Stomach smooth muscle (tissue), 2 donors: ENCODE results near the gene ANKS6.

Source experiments
- H3K27ac ChIP-seq: one replicate; pipeline ENCODE4 v1.7.0; 2013; ENCODE audit warnings: mild to moderate bottlenecking, low read length, inconsistent platforms
- H3K27me3 ChIP-seq, 2 donors: one replicate each; pipeline ENCODE4 v1.7.0; 2013; ENCODE audit warnings: low read length in 2 of 2; ENCODE audit not compliant: insufficient read depth in 2 of 2, control insufficient read depth in 1 of 2
- H3K36me3 ChIP-seq, 2 donors: one replicate each; pipeline ENCODE4 v1.7.0; 2013; ENCODE audit warnings: low read length in 2 of 2; ENCODE audit not compliant: control insufficient read depth in 2 of 2, insufficient read depth in 2 of 2
- H3K4me1 ChIP-seq: one replicate; pipeline ENCODE4 v1.7.0; 2013; ENCODE audit warnings: low read length; ENCODE audit not compliant: control insufficient read depth, insufficient read depth
- H3K4me3 ChIP-seq, 2 donors: one replicate each; pipeline ENCODE4 v1.7.0; 2013; ENCODE audit warnings: low read length in 2 of 2
- H3K9ac ChIP-seq, 2 donors: one replicate each; pipeline ENCODE4 v1.7.0; 2013; ENCODE audit warnings: low read length in 2 of 2, mild to moderate bottlenecking in 1 of 2
- H3K9me3 ChIP-seq, 2 donors: one replicate each; pipeline ENCODE4 v1.7.0; 2013; ENCODE audit warnings: low read length in 2 of 2; ENCODE audit not compliant: control insufficient read depth in 2 of 2
- donor health status: healthy.
- donor health status: Pancreatic carcinoma.

Gene ANKS6

GRCh38 chr9:98832768-98833089 is 36.4 kb upstream of the ANKS6 start:
- no peak overlapping the region for H3K4me3 ChIP-seq
- no peaks in the 10 kb centered on the region for H3K27me3 ChIP-seq
- no peaks in the 10 kb centered on the region for H3K9me3 ChIP-seq
- H3K9ac ChIP-seq, result no peak overlapping the region
- no peak overlapping the region for H3K27ac ChIP-seq
- no peaks in the 10 kb centered on the region for H3K4me1 ChIP-seq
- peaks cover 7 to 21% of the 10 kb centered on the region in 2 donors for H3K36me3 ChIP-seq

DNA sequence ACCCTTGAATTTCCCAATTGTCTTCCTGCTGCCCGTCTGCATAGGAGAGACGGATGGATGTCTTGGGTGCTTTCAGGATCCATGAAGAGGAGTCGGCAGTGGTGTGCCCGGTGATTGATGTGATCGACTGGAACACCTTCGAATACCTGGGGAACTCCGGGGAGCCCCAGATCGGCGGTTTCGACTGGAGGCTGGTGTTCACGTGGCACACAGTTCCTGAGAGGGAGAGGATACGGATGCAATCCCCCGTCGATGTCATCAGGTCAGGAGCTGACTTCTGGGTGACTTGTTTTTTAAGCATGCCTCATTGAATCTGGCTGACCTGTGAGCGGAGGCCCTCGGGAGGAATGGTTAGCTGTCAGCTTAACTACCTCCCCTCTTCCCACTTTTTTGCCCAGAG is 35.3 kb upstream of the ANKS6 start:
- peaks cover 13 to 25% of the 10 kb centered on the region in 2 donors for H3K36me3 ChIP-seq
- no peak overlapping the region for H3K9ac ChIP-seq
- H3K9me3 ChIP-seq, result no peaks in the 10 kb centered on the region
- H3K4me3 ChIP-seq, result no peak overlapping the region
- H3K27me3 ChIP-seq, result no peaks in the 10 kb centered on the region
- no peaks in the 10 kb centered on the region for H3K4me1 ChIP-seq
- no peak overlapping the region for H3K27ac ChIP-seq

DNA sequence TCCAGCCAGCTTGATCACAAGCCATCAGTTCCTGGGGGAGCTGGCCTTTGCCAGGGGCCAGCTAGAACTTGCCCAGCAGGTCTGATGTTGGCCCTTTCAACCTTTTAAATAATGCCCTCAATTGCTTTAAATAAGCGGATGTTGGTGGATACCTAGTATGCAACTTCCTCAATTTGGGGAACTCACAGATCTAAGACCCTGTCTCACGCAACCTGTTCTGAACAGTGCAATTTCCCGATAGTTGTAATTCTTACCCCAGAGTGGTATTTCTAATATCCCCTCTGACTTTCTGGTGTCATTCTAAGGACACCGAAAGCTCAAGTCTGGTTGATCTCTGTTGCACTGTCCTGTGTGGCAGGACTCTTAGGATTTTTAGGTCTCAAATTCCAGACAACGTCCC is 34.2 kb upstream of the ANKS6 start:
- Histone ChIP-seq H3K36me3 (peaks cover 9 to 28% of the 10 kb centered on the region in 2 donors), H3K27me3 (no peaks in the 10 kb centered on the region), H3K4me3 (no peak overlapping the region), H3K9ac (no peak overlapping the region), H3K27ac (no peak overlapping the region), H3K9me3 (no peaks in the 10 kb centered on the region), H3K4me1 (no peaks in the 10 kb centered on the region)

DNA sequence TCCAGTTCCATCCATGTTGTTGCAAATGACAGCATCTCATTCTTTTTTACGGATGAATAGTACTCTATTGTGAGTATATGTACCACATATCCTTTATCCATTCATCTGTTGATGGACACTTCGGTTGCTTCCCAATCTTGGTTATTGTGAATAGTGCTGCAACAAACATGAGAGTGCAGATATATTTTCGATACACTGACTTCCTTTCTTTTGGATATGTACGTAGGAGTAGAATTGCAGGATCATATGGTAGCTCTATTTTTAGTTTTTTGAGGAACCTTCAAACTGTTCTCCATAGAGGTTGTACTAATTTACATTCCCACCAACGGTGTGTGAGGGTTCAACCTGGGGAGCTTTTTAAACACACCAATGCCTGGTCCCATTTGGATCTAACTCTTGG is 33.4 kb upstream of the ANKS6 start:
- no peaks in the 10 kb centered on the region for H3K4me1 ChIP-seq
- H3K27me3 ChIP-seq, result no peaks in the 10 kb centered on the region
- H3K36me3 ChIP-seq, result peaks cover 9 to 26% of the 10 kb centered on the region in 2 donors

GRCh38 chr9:98826716-98827115 is 30.4 kb upstream of the ANKS6 start:
- Histone ChIP-seq H3K27me3 (no peaks in the 10 kb centered on the region), H3K27ac (no peak overlapping the region), H3K36me3 (peaks cover 9 to 26% of the 10 kb centered on the region in 2 donors), H3K9ac (no peak overlapping the region), H3K4me3 (no peak overlapping the region), H3K4me1 (no peaks in the 10 kb centered on the region), H3K9me3 (no peaks in the 10 kb centered on the region)

More for the DNA sequence above, 33.4 kb upstream of the ANKS6 start:
- no peak overlapping the region for H3K27ac ChIP-seq
- H3K9ac ChIP-seq, result no peak overlapping the region
- no peak overlapping the region for H3K4me3 ChIP-seq
- H3K9me3 ChIP-seq, result no peaks in the 10 kb centered on the region

GRCh38 chr9:98825414-98825813 is 29.1 kb upstream of the ANKS6 start:
- H3K4me3 ChIP-seq, result no peak overlapping the region
- H3K4me1 ChIP-seq, result no peaks in the 10 kb centered on the region
- H3K9ac ChIP-seq, result no peak overlapping the region
- H3K9me3 ChIP-seq, result no peaks in the 10 kb centered on the region
- H3K27ac ChIP-seq, result no peak overlapping the region
- H3K36me3 ChIP-seq, result peaks cover 9 to 21% of the 10 kb centered on the region in 2 donors
- no peaks in the 10 kb centered on the region for H3K27me3 ChIP-seq

- no peak overlapping the region for H3K27ac ChIP-seq
Measured at GRCh38 chr9:98823666-98824334, 27.4 kb upstream of the ANKS6 start.

DNA sequence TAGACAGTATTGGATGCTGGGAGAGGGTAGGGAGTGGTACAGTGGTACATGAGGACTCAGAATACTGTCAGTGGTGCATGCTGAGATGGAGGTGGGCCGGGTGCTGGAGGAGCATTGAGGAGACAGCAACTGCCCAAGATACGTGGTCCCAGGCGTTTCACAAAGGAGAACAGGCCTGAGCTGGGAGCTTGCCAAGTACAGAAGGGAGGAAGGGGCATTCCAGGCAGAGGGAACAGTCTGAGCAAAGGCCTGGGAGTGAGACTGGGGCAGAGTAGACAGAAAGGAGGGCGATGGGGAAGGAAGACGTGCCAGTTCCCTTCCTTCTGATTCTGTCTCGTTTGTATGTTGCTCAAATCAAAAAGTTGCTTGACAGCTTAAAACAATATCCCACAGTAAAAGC is 26.3 kb upstream of the ANKS6 start:
- peaks cover 6 to 16% of the 10 kb centered on the region in 2 donors for H3K36me3 ChIP-seq
- H3K4me3 ChIP-seq, result no peak overlapping the region
- no peaks in the 10 kb centered on the region for H3K27me3 ChIP-seq
- no peak overlapping the region for H3K9ac ChIP-seq
- H3K9me3 ChIP-seq, result no peaks in the 10 kb centered on the region
- no peak overlapping the region for H3K27ac ChIP-seq
- no peaks in the 10 kb centered on the region for H3K4me1 ChIP-seq

More at GRCh38 chr9:98823666-98824334, 27.4 kb upstream of the ANKS6 start:
- H3K27me3 ChIP-seq, result no peaks in the 10 kb centered on the region
- H3K9ac ChIP-seq, result no peak overlapping the region
- peaks cover 9 to 19% of the 10 kb centered on the region in 2 donors for H3K36me3 ChIP-seq
- no peaks in the 10 kb centered on the region for H3K9me3 ChIP-seq
- no peak overlapping the region for H3K4me3 ChIP-seq
- no peaks in the 10 kb centered on the region for H3K4me1 ChIP-seq

GRCh38 chr9:98821831-98822230 is 25.5 kb upstream of the ANKS6 start:
- H3K36me3 ChIP-seq, result peaks cover 0 to 11% of the 10 kb centered on the region in 2 donors
- H3K27ac ChIP-seq, result no peak overlapping the region
- H3K9me3 ChIP-seq, result no peaks in the 10 kb centered on the region
- H3K4me1 ChIP-seq, result no peaks in the 10 kb centered on the region
- no peak overlapping the region for H3K9ac ChIP-seq
- H3K4me3 ChIP-seq, result no peak overlapping the region
- no peaks in the 10 kb centered on the region for H3K27me3 ChIP-seq

- no peaks in the 10 kb centered on the region for H3K9me3 ChIP-seq
- H3K27ac ChIP-seq, result no peak overlapping the region
- peaks cover 0 to 4% of the 10 kb centered on the region in 2 donors for H3K36me3 ChIP-seq
- no peak overlapping the region for H3K9ac ChIP-seq
- H3K27me3 ChIP-seq, result no peaks in the 10 kb centered on the region
- no peak overlapping the region for H3K4me3 ChIP-seq
- H3K4me1 ChIP-seq, result no peaks in the 10 kb centered on the region
Measured at GRCh38 chr9:98819231-98819630, 22.9 kb upstream of the ANKS6 start.

GRCh38 chr9:98818764-98819163 is 22.4 kb upstream of the ANKS6 start:
- no peaks in the 10 kb centered on the region for H3K4me1 ChIP-seq
- H3K9ac ChIP-seq, result no peak overlapping the region
- H3K27me3 ChIP-seq, result no peaks in the 10 kb centered on the region
- H3K9me3 ChIP-seq, result no peaks in the 10 kb centered on the region
- no peak overlapping the region for H3K4me3 ChIP-seq
- H3K36me3 ChIP-seq, result peaks cover 0 to 2% of the 10 kb centered on the region in 2 donors
- H3K27ac ChIP-seq, result no peak overlapping the region
